Fibroblast of upper back skin (primary cell): ENCODE results near the gene DHX8.
"Not testable (repeated sequence)": the region's sequence is repeated elsewhere in the genome, so short reads cannot be mapped to it uniquely, and the experiment has no call there.

Experiments used
- DNase-seq: peaks from one replicate; pipeline ENCODE4 v3.0.0-alpha.2; 2013

The DHX8 gene

GRCh38 chr17:43462569-43462968 is 21.2 kb upstream of the DHX8 start:
- DNase-seq: not testable (repeated sequence)

DNA sequence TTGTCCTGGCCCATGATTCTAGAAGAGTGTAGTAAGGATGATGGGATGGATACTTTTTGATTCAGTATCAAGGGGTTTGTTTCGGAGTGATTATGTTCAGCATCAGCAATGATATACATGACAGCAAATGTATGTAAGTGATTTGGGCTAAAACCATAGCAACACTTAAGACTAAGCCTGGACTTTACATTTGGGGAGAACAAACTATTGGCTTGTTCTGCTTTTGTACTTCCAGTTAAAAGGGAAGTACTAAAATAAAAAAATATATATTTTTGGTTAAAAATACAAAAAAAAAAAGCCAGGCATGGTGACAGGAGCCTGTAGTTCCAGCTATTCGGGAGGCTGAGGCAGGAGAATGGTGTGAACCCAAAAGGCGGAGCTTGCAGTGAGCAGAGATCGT is 20.5 kb upstream of the DHX8 start:
- no peak for DNase-seq

DNA sequence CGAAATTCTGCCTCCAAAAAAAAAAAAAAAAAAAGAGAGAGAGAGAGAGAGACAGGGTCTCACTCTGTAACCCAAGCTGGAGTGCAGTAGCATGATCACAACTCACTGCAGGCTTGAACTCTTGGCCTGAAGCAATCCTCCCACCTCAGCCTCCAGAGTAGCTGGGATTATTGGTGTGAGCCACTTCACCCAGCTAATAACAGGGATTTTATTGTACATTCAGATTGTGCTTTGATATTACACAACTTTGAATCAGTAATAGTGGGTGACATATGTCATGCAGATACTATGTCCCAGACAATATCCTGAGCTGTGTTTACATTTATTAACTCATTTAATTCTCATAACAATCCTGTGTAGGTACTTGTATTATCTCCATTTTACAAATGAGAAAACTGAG is 19.7 kb upstream of the DHX8 start:
- DNase-seq: no peak

- no peak for DNase-seq
Observed at GRCh38 chr17:43465049-43465448, 18.7 kb upstream of the DHX8 start.

- peak; percentile 93 for DNase-seq
Observed at GRCh38 chr17:43467981-43468581, 15.7 kb upstream of the DHX8 start.

GRCh38 chr17:43468691-43469139 is 15.1 kb upstream of the DHX8 start:
- DNase-seq: peak; percentile 71

- peak; percentile 84 for DNase-seq
Observed at GRCh38 chr17:43469145-43469544, 14.6 kb upstream of the DHX8 start.

- peak; percentile 28 for DNase-seq
Observed at GRCh38 chr17:43471585-43472160, 12.1 kb upstream of the DHX8 start.

- DNase-seq: no peak
Observed at GRCh38 chr17:43475494-43476089, 8.2 kb upstream of the DHX8 start.

DNA sequence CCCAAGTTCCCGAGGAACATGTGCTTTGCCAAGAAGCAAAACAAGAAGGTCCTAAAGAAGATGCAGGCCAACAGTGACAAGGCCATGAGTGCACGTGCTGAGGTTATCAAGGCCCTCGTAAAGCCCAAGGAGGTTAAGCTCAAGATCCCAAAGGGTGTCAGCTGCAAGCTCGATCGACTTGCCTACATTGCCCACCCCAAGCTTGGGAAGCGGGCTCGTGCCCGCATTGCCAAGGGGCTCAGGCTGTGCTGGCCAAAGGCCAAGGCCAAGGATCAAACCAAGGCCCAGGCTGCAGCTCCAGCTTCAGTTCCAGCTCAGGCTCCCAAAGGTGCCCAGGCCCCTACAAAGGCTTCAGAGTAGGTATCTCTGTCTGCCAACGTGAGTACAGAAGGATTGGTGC is 7.5 kb upstream of the DHX8 start:
- not testable (repeated sequence) for DNase-seq

- DNase-seq: no peak
Observed at GRCh38 chr17:43477832-43478634, 5.7 kb upstream of the DHX8 start.

DNA sequence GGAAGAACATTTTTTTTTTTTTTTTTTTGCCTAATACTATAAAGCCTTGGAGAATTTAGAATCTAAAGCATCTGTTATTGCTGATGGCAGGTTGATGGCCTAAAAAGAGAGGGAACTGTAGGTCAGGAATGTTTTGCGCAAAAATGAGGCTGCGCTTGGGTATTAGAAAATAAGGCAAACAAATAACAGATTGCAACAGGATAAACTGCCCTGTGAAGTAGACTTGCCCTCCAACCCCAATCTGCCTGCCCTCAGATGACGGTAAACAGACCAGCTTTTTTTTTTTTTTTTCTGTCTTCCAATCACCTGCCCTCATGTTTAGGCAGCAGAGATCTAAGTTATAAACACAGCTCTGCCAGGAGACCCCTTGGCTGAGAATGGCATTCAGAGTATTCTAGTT is 3.8 kb upstream of the DHX8 start:
- no peak for DNase-seq

DNA sequence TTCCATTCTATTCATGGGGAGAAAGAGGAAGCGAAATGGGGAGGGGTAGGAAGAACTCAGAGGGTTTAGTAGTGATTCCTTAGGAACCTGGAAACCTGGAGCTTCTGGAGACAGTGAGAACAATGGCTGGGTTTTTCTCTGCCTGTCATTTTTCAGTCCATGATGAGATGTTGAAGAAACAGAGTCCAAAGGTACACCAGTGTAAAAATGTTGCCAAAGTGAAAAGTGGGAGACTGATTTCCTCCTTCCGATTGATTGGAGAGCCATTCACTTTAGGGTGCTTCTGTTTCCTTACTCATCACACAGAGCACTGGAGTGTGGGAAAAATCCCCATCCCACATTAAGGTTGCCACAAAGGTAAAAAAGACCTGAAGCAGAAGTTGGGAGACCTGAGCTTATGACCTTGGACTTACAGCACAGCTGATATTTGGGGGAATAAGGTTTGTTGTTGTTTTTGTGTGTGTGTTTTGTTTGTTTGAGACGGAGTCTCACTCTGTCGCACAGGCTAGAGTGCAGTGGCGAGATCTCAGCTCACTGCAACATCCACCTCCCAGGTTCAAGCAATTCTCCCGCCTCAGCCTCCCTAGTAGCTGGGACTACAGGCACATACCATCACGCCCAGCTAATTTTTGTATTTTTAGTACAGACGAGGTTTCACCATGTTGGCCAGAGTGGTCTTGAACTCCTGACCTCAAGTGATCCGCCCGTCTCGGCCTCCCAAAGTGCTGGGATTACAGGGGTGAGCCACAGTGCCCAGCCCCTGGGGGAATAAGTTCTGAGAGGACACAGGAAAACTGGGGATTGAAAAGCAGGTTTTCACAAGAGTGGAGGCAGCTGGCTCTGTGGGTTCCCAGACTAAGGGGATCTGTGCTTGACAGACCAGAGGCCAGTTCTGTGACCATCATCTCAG is 1.4 kb upstream of the DHX8 start:
- DNase-seq: no peak

DNA sequence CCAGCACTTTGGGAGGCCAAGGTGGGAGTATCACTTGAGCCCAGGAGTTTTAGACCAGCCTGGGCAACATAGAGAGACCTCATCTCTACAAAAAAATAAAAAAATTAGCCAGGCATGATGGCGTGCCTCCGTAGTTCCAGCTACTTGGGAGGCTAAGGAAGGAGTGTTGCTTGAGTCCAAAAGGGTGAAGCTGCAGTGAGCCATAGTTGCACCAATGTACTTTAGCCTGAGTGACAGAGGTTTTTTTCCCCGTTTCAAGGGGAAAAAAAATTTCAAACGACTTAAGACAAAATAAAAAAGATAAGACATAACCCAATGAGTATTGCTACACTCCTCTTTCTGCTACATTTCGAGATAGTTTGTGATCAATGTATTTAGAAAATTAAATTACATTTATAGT is 6.8 kb downstream of the DHX8 start:
- no peak for DNase-seq

- DNase-seq: not testable (repeated sequence)
Observed at GRCh38 chr17:43509440-43509839, 25.7 kb downstream of the DHX8 start.

DNA sequence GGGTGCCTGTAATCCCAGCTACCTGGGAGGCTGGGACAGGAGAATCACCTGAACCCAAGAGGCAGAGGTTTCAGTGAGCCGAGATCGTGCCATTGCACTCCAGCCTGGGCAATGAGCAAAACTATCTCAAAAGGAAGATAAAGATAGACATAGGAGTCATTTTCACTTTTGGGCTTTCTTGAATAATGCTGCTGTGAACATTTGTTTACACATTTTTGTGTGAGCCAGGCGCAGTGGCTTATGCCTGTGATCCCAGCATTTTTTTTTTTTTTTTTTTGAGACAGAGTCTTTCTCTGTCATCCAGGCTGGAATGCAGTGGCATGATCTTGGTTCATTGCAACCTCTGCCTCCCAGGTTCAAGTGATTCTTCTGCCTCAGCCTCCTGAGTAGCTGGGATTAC is 27.4 kb downstream of the DHX8 start:
- not testable (repeated sequence) for DNase-seq

- no peak for DNase-seq
Observed at GRCh38 chr17:43515656-43516055, 31.9 kb downstream of the DHX8 start.

DNA sequence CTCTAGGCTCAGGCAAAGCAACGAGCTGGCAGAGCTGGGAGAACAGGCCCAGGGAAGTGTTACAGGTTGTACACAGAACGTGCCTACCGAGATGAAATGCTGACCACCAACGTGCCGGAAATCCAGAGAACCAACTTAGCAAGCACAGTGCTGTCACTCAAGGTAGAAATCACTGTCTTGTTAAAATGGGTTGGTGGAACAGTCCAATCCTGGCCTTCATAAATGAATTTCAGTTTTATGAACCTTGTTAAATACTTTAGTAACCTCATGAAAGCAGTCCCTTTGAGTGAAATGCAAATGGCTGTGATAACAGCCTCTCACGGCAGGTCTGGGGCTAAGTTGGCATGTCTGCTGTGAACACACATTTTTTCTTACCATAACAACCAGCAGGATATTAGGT is 33.4 kb downstream of the DHX8 start:
- DNase-seq: no peak

DNA sequence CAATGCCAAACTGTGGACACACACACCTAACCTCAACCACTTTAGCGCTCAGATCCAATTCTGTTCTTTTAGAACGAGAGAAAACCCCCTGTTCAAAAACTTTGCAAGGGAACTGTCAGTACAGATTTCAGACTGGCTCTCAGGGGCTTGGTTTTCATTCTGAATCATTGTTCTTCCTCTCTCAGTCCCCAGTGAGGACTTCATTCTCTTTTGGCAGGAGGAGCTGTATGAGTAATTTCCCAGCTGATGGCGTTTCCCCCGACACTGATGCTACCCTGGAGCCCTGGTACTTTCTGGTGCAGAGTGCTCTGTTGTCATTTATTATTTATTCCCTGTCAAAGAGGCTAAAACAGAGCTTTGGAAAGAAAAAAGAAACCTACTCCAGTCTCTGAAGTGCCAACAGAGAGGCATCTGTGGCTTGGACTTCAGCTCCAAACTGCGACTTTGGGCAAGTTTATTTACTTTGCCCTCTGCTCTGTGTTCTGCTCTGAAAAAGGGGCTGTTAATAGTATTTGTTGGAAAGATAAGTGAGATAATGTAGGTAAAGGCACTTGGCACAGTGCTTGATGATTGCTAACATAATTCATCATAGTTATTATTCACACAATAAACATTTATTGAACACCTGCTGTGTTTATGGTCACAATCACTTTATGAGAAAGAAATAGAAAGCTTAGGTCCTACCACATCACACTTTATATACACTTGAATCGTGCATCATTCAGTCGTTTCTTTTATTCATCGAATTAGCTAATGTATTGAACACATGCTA is 34.0 kb downstream of the DHX8 start:
- peak; percentile 65 for DNase-seq

DNA sequence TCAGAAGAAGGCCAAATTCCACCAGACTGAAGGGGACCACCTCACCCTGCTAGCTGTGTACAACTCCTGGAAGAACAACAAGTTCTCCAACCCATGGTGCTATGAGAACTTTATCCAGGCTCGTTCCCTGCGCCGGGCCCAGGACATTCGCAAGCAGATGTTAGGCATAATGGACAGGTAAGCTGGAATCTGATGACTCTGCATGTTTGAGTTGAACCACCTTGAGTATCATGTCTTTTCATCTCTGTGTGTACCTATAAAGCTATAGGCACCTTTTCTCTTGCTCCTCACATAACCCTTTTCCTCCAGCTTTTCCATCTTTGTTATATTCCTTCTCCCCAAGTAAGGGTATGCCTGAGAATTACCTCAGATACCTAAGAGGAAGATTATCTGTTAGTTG is 37.6 kb downstream of the DHX8 start:
- no peak for DNase-seq

GRCh38 chr17:43524945-43525575 is 41.3 kb downstream of the DHX8 start:
- peak; percentile 34 for DNase-seq
